Erythroblast (primary cell): Measurements from ENCODE around the gene PCDH1.

ENCODE experiments used
- GATA1 ChIP-seq: IDR thresholded peaks from 2 replicates; pipeline ENCODE4 v1.6.1; 2011; ENCODE audit warnings: low read depth, mild to moderate bottlenecking, control low read depth, low read length, moderate library complexity
- POLR2A ChIP-seq: IDR thresholded peaks from 2 replicates; pipeline ENCODE4 v1.6.1; 2011; ENCODE audit warnings: mild to moderate bottlenecking, low read length

DNA sequence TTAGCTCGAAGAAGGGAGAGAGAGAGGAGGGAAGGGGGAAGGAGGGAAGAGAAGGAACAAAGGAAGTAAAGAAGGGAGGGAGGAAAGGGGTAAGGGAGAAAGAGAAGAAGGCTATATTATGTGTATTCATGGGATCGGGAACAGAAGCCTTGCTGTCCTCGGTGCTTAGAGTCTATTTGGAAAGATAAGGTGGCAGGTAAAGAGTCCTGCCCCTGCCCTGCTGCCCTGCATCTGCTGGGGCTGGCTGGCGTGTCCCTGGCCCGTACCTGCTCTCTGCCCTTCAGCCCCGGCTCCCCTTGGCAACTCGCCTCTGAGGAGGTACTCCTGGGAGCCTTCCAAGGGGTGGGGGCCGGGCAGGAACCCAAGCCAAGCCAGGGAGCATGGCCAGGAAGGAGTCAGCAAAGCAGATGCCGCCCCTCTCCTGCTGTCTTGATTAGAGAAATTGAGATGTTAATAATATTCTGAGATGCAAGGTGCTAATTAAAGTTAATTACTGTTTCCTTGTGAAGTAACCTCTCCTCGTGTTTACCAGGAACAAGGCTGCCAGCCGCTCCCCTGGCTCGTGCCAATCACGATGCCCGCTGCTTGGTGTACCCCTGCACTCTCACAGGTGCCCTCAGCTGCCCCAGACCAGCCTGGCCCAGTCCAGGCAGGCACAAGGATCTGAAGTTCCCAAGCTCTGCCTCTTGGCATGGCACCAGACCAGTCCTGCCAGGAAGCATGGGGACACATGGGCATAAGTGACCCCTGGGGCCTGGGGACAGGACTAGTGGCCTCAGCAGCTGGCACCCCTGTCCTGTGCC, 36.6 kb downstream of the PCDH1 start:
- no peak for TF ChIP-seq POLR2A
- no peak for TF ChIP-seq GATA1
